NCI-H2196 treated with DMSO at 0.1 percent for 48 hours (cell line): ENCODE results near the gene PCA3.

Experiments
- DNase-seq: peaks from one replicate; lab custom pipeline; 2025; ENCODE audit not compliant: unreplicated experiment; lab: John Stamatoyannopoulos, UW

PCA3 gene

DNA sequence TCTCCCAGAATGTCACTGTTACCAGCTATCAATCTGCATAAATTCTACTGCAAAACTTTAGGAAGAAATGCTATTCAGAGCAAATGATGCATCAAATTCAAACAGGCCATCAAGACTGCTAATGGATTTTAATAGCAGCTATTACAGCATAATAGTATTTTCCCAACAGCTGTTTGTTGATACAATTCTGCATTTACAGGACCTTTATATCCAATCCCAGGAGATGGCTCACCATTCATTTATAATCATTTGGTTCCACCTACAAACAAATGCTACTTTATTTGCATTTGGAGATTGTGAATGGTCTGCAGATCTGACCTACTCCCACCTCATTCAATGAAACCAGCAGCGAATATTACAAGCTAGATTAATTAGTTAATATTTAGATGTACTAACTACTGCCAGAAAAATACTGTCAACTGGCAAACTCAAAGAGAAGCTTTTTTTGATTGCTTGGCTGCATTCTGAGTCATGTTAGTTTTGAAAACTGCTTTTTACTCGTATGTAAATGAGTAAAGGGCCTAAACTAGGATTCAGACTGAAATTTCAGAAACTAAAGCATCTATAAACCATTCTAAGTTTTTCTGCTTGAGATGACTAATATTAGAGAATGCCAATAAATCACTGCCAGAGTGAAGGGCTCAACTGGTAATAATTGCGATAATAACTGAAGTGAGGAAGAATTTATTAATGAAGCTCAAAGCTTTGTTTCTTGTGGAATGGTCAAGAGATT, 7.1 kb upstream of the PCA3 start:
- DNase-seq, result no peak

DNA sequence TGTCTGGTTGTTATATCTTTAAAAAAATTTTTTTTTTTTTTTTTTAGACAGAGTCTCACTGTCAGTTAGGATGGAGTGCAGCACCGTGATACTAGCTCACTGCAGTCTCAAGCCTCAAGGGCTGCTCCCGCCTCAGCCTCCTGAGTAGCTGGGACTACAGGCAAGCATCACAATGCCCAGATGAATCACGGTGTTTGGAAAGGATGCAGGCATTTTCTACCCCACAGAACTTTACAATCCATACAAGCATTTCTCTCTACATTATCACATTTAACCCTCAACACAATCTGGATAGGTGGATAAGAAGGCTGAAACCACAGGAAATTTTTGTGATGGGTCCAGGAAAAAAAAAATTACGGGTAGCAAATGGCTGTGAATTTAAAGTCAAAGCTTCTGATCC, 5.8 kb upstream of the PCA3 start:
- no peak for DNase-seq

DNA sequence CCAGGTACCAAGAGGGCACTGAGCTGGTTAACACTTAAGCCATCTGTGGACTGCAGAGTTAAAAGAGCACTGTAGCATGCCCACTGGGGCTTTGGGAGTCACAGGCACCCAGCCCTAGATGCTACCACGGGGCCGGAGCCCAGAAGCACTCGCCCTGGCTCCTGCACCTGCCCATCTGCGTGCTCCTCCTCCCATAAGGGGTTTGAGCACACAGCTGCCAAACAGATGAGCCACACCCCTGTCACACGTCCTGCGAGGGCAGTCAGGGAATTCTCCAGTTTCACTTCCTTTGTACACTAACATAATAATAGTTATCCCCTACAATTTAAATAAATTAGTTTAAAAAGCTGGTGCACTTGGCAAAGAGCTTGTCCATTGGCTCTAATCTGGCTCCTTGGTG, 4.5 kb upstream of the PCA3 start:
- no peak for DNase-seq

DNA sequence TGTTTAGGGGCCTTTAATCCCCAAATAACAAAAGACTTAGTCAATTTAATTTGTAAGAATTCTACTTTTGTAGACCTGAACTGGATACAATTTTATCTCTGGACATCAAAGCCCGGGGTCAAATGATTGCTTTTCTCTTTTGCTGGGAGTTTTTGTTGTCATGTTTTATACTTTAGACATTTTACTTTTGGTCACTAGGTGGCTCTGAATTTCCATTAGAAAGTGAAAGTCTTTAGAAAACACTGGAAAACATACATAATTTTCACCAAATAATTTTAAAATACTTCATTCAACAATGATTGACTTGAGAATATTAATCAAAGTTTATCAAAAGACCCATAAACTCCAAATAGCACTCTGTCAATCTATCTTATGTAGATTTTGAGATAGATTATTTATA, 2.8 kb upstream of the PCA3 start:
- DNase-seq, result no peak

DNA sequence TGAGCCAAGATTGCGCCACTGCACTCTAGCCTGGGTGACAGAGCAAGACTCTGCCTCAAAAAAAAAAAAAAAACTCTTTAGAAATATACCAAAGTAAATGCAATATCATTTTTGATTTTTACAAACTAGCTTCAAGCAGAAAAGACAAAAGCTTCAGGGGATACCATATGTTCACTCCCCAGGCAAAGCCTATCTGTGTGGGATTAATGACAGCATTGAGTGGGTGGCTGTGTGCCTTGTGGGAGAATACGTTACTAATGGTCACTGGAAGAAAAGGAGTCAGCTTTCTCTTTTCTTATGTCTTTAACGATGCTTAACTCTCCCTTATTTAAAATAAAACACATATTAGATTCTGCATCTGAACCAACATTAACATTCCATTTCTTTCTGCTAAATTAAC, 1.9 kb downstream of the PCA3 start:
- DNase-seq, result no peak

DNA sequence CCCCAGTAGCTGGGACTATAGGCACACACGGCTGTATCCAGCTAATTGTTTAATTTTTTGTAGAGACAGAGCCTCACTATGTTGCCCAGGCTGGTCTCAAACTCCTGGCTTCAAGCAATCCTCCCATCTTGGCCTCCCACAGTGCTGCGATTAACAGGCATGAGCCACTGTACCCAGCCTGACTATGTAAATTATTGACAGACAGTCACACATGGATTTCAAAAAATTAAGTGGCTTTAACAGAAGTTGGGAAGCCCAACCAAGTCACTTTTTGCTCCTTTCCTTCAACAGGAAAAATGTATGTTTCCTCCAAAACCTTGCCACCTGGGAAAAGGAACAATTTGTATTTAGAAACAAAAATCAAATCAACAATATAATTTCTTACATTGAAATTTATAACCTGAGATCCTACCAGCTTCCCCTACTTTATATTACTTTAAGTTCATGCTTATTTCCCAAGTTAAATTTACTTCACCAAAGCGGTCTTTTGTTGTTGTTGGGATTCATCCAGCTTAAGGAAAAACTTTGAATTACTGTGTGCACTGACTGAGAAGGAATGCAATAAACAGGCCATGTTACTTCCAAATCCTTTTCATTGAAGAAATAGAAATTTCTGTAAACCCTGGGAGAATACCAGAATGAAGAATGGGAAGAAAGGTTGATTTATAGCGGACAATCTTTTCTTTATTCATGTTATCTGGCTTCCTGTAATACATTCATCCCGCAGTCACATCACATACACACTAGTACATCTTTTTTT, 8.6 kb downstream of the PCA3 start:
- no peak for DNase-seq

DNA sequence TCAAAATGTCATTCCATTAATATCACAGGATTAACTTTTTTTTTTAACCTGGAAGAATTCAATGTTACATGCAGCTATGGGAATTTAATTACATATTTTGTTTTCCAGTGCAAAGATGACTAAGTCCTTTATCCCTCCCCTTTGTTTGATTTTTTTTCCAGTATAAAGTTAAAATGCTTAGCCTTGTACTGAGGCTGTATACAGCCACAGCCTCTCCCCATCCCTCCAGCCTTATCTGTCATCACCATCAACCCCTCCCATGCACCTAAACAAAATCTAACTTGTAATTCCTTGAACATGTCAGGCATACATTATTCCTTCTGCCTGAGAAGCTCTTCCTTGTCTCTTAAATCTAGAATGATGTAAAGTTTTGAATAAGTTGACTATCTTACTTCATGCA, 20.6 kb downstream of the PCA3 start:
- no peak for DNase-seq

DNA sequence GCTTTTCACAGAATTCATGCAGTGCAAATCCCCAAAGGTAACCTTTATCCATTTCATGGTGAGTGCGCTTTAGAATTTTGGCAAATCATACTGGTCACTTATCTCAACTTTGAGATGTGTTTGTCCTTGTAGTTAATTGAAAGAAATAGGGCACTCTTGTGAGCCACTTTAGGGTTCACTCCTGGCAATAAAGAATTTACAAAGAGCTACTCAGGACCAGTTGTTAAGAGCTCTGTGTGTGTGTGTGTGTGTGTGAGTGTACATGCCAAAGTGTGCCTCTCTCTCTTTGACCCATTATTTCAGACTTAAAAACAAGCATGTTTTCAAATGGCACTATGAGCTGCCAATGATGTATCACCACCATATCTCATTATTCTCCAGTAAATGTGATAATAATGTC, 21.3 kb downstream of the PCA3 start:
- no peak for DNase-seq

DNA sequence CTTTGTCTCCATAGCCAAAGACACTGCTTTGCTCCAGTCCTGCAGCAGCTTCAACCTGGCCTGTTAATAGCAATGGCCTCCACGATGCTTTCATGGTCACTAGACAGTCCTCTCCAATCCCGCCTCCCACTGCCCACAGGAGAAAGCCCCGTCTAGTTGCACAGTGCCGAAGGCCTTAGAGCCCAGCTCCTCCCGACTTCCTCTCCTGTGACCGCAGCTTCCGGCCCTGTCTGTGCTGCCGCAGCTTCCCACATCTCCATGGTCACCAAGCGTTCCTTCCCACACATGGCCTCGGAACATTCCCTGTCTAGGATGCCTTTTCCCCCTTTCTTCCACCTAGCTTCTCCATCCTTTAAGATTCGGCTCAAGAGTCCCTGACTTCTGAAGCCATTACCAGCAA, 23.4 kb downstream of the PCA3 start:
- DNase-seq, result no peak

DNA sequence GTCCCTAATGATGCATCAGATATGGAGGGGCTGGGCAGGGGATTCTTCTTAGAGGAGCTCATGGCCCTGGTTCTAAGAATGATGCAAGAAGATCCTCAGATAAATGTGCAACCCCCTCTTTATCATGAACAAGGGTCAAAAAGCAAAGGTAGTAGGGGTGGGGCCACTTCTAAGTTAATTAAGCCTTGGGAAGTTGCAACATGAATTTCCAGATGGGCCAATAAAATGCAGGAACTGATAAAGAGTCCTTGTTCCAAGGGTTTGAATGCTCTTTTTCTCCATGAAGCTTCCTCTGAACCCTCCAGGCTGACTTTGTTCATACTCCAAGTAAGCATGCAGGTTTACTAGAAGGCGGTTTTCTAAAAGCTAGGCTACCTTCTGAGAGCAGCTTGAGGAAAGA, 25.6 kb downstream of the PCA3 start:
- no peak for DNase-seq

DNA sequence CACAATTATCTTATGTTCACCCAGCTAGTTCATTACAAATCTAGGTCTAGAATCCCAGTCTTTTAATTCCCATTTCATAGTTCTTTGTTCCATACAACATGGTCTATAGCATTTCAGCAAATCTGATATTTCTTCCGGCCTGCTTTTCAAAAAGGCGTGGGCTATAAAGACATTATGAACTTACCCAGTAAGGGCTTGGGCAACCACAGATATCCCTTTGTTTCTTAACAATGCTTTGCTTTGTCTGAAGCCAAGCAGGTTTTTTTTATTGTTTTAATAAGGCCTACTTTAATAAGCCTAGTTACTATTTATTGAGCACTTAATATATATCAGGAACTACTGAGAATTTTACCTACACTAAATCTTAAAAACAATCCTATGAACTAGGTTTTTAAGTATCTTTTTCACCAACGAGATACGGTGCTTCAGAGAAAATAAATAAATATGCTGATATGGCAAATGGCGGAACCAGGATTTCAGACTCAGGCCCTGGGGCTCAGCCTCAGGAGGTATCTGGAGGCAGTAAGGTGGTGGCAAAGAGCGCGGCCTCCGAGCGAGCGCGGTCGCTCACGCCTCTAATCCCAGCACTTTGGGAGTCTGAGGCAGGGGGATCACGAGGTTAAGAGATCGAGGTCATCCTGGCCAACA, 29.7 kb downstream of the PCA3 start:
- DNase-seq, result no peak

DNA sequence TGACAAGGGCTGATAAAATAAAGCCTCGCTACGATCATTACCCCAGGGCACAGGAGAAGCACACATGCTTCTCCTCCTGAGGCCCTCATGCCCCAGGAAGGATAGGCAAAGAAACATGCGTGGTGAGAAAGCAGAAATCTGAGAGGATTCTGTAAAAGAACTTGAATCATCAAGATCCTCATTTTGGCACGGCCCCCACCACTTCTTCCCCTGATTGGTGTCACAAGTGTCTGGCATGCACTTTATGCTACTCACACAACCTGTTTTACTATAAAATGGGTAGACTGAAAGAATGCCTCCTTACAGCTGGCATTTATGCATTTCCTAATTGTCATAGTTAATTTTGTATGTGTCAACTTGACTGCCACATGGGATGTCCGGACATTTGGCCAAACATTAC, 32.1 kb downstream of the PCA3 start:
- no peak for DNase-seq

DNA sequence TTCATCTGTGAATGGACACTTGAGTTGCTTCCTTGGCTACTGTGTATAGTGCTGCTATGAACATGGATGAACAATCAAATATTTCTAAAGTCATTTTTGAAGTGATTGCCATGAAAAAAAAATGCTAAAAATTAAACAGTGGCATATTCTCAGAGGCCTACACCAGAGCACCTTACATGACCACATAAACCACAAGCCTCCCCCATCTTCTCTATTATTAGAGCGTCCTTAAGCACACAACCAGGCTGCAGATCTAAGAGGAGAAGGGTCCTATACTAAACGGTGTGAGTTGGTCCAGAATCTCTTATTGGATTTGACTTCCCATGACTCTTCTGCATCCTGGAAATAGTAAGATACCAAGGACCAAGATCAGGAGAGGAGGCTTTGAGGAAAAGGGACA, 34.3 kb downstream of the PCA3 start:
- DNase-seq, result no peak

DNA sequence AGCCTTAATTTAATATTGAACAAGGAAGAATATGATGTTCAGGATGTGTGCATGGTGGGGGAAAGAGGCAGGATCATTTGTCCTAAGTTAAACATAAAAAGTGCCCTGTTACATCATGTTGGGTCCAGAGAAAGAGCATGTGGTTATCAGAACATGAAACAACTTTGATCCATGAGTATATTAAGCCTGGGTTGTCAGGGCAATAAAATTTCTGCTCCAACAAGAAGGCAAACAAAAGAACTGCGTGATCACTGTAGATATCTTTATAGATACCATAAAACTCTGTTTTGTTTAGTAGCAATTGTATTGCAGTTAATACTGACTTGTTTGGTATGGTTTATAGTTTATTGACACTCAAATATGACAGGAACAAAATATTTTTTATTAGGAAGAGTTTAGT, 35.2 kb downstream of the PCA3 start:
- no peak for DNase-seq

DNA sequence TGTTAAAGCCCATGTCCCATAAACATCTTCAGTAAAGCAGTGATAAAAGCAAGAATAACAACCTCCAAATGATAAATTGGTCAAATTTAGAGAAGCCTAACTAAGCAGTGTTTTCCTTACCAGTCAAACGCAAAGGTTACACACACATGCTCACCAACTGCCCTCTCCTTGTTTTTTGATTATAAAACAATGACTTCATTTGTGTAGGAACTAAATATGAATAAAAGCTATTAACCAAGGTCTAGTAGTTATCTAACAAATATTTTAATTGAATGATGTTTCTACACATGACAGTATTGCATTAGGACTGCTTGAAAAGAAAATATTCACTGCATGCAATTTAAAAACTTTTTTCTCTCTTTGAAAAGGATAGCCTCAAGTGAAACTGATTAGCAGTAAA, 36.7 kb downstream of the PCA3 start:
- no peak for DNase-seq

DNA sequence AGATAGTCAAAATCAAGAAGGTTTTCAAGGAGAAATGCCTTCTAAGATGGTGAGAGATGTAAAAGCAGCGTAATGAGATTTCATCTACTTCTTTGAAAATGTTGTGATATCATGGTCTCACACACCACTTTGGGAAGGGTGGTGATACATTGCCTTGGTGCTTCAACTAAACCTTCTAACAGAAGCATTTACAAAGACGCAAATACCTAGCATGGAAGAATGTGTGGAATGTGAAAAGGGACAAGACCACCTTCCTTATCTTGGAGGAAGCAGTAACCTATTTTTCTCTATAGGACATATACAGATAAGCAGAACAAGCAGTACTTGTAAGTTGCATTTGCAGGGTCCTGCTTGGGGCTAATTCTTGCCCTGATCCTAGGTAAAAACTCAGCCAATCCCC, 38.8 kb downstream of the PCA3 start:
- no peak for DNase-seq

DNA sequence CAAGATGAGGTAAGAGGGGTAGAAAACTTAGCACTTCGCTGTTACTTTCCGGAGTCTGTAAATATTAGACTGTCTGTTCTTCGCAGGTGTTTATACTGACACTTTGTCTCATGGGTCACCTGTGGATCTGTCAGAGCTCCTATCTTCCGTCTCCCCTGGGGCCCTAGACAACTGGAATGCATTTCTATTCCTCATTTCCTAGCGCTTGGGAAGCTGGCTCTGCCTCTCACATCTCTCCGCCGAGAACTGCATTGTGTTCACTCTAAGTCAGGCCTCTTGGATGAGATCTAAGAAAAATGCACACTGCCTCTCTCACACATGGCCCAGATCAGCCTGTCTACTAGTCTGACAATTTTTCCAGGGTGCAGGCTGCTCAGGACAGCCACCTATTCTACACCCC, 39.5 kb downstream of the PCA3 start:
- DNase-seq, result no peak

DNA sequence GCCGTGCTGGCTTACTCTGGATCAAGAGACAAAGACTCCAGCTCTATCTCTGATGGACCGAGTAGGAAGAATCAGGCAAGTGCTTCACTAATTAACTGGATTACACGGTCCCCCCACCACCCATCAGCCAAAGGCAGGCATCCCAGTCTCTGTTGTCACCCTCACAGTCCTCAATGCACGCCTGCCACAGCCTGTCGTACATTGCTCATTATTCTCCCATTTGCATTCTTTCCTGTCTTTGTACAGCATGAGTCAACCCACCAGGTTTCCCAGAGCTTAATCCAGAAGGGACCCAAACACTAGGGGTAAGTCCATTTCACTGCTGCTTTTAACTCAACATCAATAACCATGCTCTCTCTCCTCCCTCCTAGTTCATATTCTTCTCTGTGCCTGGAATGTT, 44.4 kb downstream of the PCA3 start:
- DNase-seq, result no peak

DNA sequence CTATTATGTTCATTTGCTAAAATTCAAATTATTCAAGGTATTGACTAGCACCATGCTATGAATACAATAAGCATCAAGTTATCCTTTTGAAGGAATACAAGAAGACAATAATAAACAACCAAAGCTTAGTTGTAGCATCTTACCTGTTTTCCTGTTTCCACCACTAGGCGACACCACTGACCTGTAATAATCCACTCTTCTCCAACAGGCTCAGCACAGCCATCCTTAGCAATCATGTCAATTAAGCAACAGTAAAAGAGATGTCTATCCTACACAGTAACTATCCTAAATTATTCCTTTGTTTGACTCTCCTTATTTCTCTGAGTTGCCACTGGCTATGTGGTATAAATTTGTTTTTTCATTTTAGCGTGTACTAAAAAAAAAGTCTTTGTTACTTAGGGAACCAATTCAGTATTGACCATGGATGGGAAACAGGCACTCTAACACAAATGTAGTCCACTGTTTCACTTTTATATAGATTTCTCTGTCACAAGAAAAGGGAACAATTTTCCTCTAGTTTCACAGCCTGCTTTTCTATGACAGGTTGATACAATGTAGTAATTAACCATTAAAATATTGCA, 46.2 kb downstream of the PCA3 start:
- peak; percentile 35 for DNase-seq

DNA sequence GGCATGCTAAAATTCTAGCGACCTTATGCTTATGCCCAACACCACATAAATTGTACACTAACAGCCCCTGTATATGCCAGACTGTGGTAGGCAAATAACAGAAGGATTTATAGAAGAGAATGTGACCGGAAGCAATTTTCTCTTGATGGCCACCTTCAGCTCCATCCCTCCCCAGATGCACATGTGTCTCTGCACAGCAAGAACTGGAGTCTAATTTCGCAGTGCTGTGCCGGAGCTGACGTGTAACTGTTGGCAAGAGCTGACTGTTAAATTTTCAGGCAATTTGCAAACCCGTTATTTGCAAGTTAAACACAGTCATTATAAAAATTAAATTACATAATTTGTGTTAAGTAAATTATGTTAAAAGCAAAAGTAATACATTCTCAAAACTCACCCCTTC, 48.4 kb downstream of the PCA3 start:
- DNase-seq, result no peak

DNA sequence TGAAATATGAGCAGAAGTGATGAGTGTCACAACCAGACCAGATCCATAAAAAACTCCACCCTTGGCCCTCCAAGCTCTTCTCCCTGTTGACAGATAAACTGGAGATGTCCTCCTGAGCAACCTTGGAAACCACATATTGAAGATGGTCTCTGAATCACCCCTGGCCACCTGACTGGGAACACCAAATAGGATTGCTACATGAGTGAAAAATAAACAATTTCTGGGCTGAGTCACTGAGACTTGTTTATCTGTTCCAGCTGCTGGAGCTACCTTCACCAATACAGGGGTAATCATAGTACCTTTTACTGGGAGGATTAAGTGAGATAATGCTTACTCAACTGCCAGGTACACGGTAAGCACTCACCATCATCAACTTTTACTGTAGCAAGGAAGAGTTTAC, 53.3 kb downstream of the PCA3 start:
- no peak for DNase-seq

DNA sequence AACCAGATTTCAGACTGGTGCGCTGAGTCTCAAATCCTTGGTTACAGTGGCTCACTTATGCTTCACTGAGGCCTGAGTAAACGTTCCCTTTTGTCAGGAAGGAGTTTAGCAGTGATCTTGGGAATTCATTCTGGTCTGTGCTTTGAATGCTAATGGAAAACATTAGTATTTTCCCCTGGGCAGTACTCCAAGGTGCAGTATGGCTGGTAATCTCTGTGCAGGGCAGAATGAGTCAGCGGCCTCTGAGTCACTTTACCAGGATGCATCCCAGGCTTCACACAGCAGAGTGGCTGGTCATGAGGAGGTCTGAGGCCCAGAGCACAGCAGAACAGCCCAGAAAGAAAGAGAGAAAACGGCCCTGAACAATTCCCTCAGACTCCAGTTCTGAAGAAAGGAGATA, 54.0 kb downstream of the PCA3 start:
- DNase-seq, result peak; percentile 40
